Natural killer cell (primary cell): Measurements from ENCODE around the gene ANKRD6. TPM values are rescaled to one million over a fixed set of nuclear protein-coding genes. Genes with fewer than 3 reads are reported as not detected.

Experiments used
- ATAC-seq, 3 donors: fragments of 150-1000 bp in 2 of 3; fragments of 200-7000 bp in 1 of 3; cut with Tn5 transposase; 1 replicate in 1 of 3; 2 replicates in 2 of 3; pipeline ENCODE4 v1.10.0; 2021; ENCODE audit warnings: mild to moderate bottlenecking in 2 of 3, moderate library complexity in 2 of 3
- DNase-seq, 2 donors: peaks; one replicate each; pipeline versions ENCODE4 v3.0.0 to v3.0.0-alpha.2; 2013 to 2021; ENCODE audit warnings: mixed read lengths in 1 of 2
- H3K27ac ChIP-seq: one replicate; pipeline ENCODE4 v1.5.1; 2013; ENCODE audit warnings: mild to moderate bottlenecking, low read length
- H3K27me3 ChIP-seq: one replicate; pipeline ENCODE4 v1.6.1; 2013; ENCODE audit warnings: low read length; ENCODE audit not compliant: control insufficient read depth, insufficient read depth
- H3K36me3 ChIP-seq: one replicate; pipeline ENCODE4 v1.6.1; 2013; ENCODE audit warnings: low read length; ENCODE audit not compliant: control insufficient read depth, insufficient read depth
- H3K4me1 ChIP-seq: one replicate; pipeline ENCODE4 v1.6.1; 2013; ENCODE audit warnings: low read length; ENCODE audit not compliant: control insufficient read depth, insufficient read depth
- H3K4me3 ChIP-seq: one replicate; pipeline ENCODE4 v1.5.1; 2013; ENCODE audit warnings: low read length
- H3K9me3 ChIP-seq: one replicate; pipeline ENCODE4 v1.6.1; 2013; ENCODE audit warnings: low read length; ENCODE audit not compliant: control insufficient read depth, insufficient read depth
- H3K27ac Mint-ChIP-seq, 2 donors: one replicate each; pipeline ENCODE4 v1.8.0; 2022; ENCODE audit warnings: mild to moderate bottlenecking in 2 of 2, mixed read lengths in 2 of 2, moderate library complexity in 1 of 2
- H3K27me3 Mint-ChIP-seq, 2 donors: one replicate each; pipeline ENCODE4 v1.8.0; 2022; ENCODE audit warnings: low read depth in 2 of 2, mixed read lengths in 2 of 2
- H3K36me3 Mint-ChIP-seq: one replicate; pipeline ENCODE4 v1.8.0; 2022; ENCODE audit warnings: mixed read lengths
- H3K4me1 Mint-ChIP-seq, 2 donors: one replicate each; pipeline ENCODE4 v1.8.0; 2022; ENCODE audit warnings: mixed read lengths in 2 of 2
- H3K4me3 Mint-ChIP-seq: one replicate; pipeline ENCODE4 v1.8.0; 2022; ENCODE audit warnings: mild to moderate bottlenecking, moderate library complexity, mixed read lengths
- H3K9me3 Mint-ChIP-seq, 2 donors: one replicate each; pipeline ENCODE4 v1.8.0; 2022; ENCODE audit warnings: mixed read lengths in 2 of 2
- WGBS: methylation state at CpG from one replicate; pipeline ENCODE4 v1.1.7; 2013; ENCODE audit warnings: missing lambda C conversion rate; ENCODE audit not compliant: insufficient coverage; 5-methylcytosine and 5-hydroxymethylcytosine counted together
- intact Hi-C: fragments of 100-400 bp; cut with micrococcal nuclease; formaldehyde crosslinking; loops from one replicate; pipeline ENCODE4 v1.14.2; 2022
- total RNA-seq, 4 donors: library from RNA; stranded (reverse); fragments of 120-200 nt in 1 of 4; gene quantifications; one replicate each; pipeline versions ENCODE4 v1.2.3 to v1.2.4, GENCODE V29; 2013 to 2022
- TF ChIP-seq, protein P1 (sequence below): fragments of 200-600 bp; IDR thresholded peaks from one replicate; pipeline ENCODE4 v1.8.0; 2022; ENCODE audit warnings: antibody characterized with exemption

The ANKRD6 gene
- total RNA-seq, 3 donors from 2014 or later (not counting 1 experiment from before 2014, with no cell fraction given) = 4.5 to 9.0 (median 4.6) TPM

DNA sequence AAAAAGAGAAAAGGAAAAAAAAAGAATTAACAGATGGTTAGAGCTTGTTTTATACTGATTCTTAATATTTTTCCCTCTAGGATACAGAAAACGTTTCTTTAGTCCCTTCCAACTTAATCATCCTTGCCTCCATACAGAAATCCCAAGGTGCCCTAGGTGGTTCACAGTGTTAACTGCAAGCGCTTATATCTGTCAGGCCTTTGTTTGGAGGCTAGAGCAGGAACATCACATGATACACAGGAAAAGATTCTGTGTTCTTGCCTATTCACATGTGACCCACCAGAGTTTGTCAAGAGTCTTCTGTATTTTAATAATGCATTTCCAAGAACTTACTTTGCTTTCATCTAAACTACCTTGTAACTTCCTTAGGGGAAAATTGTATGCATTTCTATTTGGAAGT, 31.3 kb downstream of the ANKRD6 start:
- H3K9me3 ChIP-seq = no peaks in the 10 kb centered on the region
- H3K36me3 Mint-ChIP-seq = no peaks in the 10 kb centered on the region
- 73% methylated on average over 2 of the region's 2 CpGs for WGBS
- no peak overlapping the region for H3K4me3 ChIP-seq
- H3K36me3 ChIP-seq = no peaks in the 10 kb centered on the region
- H3K27me3 ChIP-seq = no peaks in the 10 kb centered on the region
- no peaks in the 10 kb centered on the region for H3K4me1 ChIP-seq
- DNase-seq (no peak), ATAC-seq (no peak)
- no peaks in the 10 kb centered on the region for H3K4me1 Mint-ChIP-seq
- intact Hi-C loops = no loop called here
- no peaks in the 10 kb centered on the region for H3K9me3 Mint-ChIP-seq
- TF ChIP-seq, protein P1, sequence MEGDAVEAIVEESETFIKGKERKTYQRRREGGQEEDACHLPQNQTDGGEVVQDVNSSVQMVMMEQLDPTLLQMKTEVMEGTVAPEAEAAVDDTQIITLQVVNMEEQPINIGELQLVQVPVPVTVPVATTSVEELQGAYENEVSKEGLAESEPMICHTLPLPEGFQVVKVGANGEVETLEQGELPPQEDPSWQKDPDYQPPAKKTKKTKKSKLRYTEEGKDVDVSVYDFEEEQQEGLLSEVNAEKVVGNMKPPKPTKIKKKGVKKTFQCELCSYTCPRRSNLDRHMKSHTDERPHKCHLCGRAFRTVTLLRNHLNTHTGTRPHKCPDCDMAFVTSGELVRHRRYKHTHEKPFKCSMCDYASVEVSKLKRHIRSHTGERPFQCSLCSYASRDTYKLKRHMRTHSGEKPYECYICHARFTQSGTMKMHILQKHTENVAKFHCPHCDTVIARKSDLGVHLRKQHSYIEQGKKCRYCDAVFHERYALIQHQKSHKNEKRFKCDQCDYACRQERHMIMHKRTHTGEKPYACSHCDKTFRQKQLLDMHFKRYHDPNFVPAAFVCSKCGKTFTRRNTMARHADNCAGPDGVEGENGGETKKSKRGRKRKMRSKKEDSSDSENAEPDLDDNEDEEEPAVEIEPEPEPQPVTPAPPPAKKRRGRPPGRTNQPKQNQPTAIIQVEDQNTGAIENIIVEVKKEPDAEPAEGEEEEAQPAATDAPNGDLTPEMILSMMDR = no peak
- H3K27ac Mint-ChIP-seq = no peak overlapping the region
- H3K27me3 Mint-ChIP-seq = no peaks in the 10 kb centered on the region
- H3K4me3 Mint-ChIP-seq = no peak overlapping the region
- no peak overlapping the region for H3K27ac ChIP-seq

GRCh38 chr6:89467437-89467836, 34.5 kb downstream of the ANKRD6 start:
- Histone ChIP-seq H3K4me3 (no peak overlapping the region), H3K27ac (no peak overlapping the region), H3K36me3 (no peaks in the 10 kb centered on the region), H3K27me3 (no peaks in the 10 kb centered on the region), H3K9me3 (no peaks in the 10 kb centered on the region), H3K4me1 (peaks cover under 1% of the 10 kb centered on the region)
- Mint-ChIP-seq H3K27me3 (no peaks in the 10 kb centered on the region), H3K4me3 (no peak overlapping the region), H3K9me3 (no peaks in the 10 kb centered on the region), H3K27ac (no peak overlapping the region), H3K36me3 (no peaks in the 10 kb centered on the region), H3K4me1 (peaks cover 4% of the 10 kb centered on the region in 2 donors)
- TF ChIP-seq, protein P1 = no peak
- 100% methylated on average over 1 of the region's 1 CpG for WGBS
- DNase-seq (no peak), ATAC-seq (no peak)
- intact Hi-C loops = no loop called here

GRCh38 chr6:89468998-89469397, 36.0 kb downstream of the ANKRD6 start:
- Histone ChIP-seq H3K27me3 (no peaks in the 10 kb centered on the region), H3K27ac (no peak overlapping the region), H3K4me1 (peaks cover 15% of the 10 kb centered on the region), H3K9me3 (no peaks in the 10 kb centered on the region), H3K4me3 (no peak overlapping the region), H3K36me3 (no peaks in the 10 kb centered on the region)
- H3K36me3 Mint-ChIP-seq = no peaks in the 10 kb centered on the region
- no peaks in the 10 kb centered on the region for H3K9me3 Mint-ChIP-seq
- no peaks in the 10 kb centered on the region for H3K27me3 Mint-ChIP-seq
- H3K4me1 Mint-ChIP-seq = peaks cover 11 to 12% of the 10 kb centered on the region in 2 donors
- H3K4me3 Mint-ChIP-seq = no peak overlapping the region
- 25% methylated on average over 1 of the region's 1 CpG for WGBS
- no peak overlapping the region for H3K27ac Mint-ChIP-seq
- TF ChIP-seq, protein P1 = no peak
- no peak for DNase-seq
- intact Hi-C loops = no loop called here
- ATAC-seq = no peak

GRCh38 chr6:89471287-89471867, 38.4 kb downstream of the ANKRD6 start:
- TF ChIP-seq, protein P1 = no peak
- Mint-ChIP-seq H3K4me3 (no peak overlapping the region), H3K36me3 (no peaks in the 10 kb centered on the region), H3K9me3 (no peaks in the 10 kb centered on the region), H3K4me1 (peaks cover 29 to 30% of the 10 kb centered on the region in 2 donors), H3K27ac (no peak overlapping the region), H3K27me3 (no peaks in the 10 kb centered on the region)
- ATAC-seq (no peak), DNase-seq (no peak)
- WGBS = 88% methylated on average over 4 of the region's 4 CpGs
- no peak overlapping the region for H3K27ac ChIP-seq
- H3K9me3 ChIP-seq = no peaks in the 10 kb centered on the region
- H3K27me3 ChIP-seq = no peaks in the 10 kb centered on the region
- H3K4me3 ChIP-seq = no peak overlapping the region
- H3K36me3 ChIP-seq = no peaks in the 10 kb centered on the region
- intact Hi-C loops = loop anchor here (5.0 kb wide), 1 partner anchor 94 kb away; no protein-coding TSS in a partner anchor
- peaks cover 31% of the 10 kb centered on the region for H3K4me1 ChIP-seq
